Peyer's patch (tissue), 4 donors: ENCODE measurements around the gene LRP5.

Experiments
- POLR2A ChIP-seq, 2 donors: fragments of 450-650 bp; IDR thresholded peaks; one replicate each; pipeline ENCODE4 v1.5.1; 2017; ENCODE audit warnings: antibody characterized with exemption in 2 of 2, mild to moderate bottlenecking in 2 of 2, moderate library complexity in 2 of 2
- TF ChIP-seq, protein P1 (sequence below), 6 experiments: fragments of 450-650 bp in 4 of 6; fragments of 200-600 bp in 2 of 6; sonication (generic) in 1 of 6; IDR thresholded peaks; one replicate each; pipeline ENCODE4 v1.5.1; 2017 to 2019; ENCODE audit warnings: antibody characterized with exemption in 6 of 6, mild to moderate bottlenecking in 3 of 6, moderate library complexity in 1 of 6

DNA sequence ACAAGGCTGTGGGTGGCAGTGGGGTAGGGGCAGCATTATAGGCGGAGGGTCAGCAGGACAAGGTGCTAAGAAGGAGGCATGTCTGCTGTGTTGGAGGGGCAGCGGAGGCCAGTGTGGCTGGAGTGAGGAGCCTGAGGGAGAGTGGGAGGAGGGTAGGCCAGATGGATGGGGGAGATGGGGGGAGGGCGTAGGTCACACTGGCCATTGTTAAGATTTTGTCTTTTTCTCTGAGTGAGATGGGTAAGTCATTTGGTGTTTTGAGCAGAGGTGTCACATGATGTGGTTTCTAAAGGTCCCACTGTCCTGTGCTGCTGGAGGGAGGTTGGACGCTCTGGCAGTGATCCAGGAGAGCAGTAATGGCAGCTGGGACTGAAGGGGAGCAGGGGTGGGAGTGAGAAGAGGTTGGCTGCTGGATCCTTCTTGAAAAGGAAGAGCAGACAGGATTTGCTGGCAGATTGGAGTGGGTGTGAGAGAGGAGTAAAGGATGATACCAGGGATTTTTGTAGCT lies 158.0 kb downstream of the LRP5 start:
- TF ChIP-seq, protein P1, sequence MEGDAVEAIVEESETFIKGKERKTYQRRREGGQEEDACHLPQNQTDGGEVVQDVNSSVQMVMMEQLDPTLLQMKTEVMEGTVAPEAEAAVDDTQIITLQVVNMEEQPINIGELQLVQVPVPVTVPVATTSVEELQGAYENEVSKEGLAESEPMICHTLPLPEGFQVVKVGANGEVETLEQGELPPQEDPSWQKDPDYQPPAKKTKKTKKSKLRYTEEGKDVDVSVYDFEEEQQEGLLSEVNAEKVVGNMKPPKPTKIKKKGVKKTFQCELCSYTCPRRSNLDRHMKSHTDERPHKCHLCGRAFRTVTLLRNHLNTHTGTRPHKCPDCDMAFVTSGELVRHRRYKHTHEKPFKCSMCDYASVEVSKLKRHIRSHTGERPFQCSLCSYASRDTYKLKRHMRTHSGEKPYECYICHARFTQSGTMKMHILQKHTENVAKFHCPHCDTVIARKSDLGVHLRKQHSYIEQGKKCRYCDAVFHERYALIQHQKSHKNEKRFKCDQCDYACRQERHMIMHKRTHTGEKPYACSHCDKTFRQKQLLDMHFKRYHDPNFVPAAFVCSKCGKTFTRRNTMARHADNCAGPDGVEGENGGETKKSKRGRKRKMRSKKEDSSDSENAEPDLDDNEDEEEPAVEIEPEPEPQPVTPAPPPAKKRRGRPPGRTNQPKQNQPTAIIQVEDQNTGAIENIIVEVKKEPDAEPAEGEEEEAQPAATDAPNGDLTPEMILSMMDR (IDR thresholded peaks at IDR 0.05), result no peak
- TF ChIP-seq POLR2A (IDR thresholded peaks at IDR 0.05), result no peak
